SU-DHL-6 (cell line): ENCODE data around the gene RCCD1.

ENCODE experiments used
- EZH2phosphoT487 ChIP-seq: fragments of 200-600 bp; sonication (generic), shearing (Covaris generic); conservative IDR thresholded peaks from 2 replicates; pipeline ENCODE4 v1.6.1; 2018; ENCODE audit warnings: mild to moderate bottlenecking, antibody characterized with exemption, low read length, moderate library complexity, mixed read lengths
- TF ChIP-seq, protein P1 (sequence below): fragments of 200-600 bp; sonication (generic); IDR thresholded peaks from one replicate; pipeline ENCODE4 v1.5.1; 2017; ENCODE audit warnings: antibody characterized with exemption, mild to moderate bottlenecking, low read length, moderate library complexity; ENCODE audit not compliant: insufficient read depth, poor library complexity, severe bottlenecking

DNA sequence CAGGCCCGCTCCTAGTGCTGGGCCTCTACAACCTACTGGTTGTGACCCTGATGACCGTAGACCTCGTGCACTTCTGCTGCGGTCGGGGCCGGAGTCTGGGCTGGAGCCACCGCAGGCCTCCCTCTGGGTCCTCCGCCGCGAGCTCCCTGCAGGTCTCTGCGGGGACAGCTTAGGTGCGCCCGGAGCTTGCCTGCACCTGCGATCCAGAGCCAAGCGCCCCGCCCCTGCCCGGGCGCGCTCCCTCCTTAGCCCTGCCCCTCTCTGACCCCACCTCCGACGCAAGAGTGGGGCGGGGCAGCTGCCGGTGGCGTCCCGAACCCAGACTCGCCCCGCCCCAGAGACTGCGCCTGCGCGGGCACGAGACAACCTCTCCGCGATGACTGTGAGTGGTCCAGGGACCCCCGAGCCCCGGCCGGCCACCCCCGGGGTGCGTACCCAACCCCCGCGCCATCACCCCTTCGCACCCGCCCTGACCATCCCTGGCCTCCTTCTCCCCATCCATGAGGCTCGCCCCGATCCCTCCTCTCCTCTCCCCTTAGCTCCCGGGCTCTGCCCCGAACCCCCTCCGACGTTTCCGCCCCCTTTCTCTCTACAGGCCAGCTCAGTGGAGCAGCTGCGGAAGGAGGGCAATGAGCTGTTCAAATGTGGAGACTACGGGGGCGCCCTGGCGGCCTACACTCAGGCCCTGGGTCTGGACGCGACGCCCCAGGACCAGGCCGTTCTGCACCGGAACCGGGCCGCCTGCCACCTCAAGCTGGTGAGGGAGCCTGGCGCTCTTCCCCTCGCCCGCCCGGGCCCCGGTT, 19.5 kb upstream of the RCCD1 start, which contains the start of gene UNC45A:
- TF ChIP-seq, protein P1, sequence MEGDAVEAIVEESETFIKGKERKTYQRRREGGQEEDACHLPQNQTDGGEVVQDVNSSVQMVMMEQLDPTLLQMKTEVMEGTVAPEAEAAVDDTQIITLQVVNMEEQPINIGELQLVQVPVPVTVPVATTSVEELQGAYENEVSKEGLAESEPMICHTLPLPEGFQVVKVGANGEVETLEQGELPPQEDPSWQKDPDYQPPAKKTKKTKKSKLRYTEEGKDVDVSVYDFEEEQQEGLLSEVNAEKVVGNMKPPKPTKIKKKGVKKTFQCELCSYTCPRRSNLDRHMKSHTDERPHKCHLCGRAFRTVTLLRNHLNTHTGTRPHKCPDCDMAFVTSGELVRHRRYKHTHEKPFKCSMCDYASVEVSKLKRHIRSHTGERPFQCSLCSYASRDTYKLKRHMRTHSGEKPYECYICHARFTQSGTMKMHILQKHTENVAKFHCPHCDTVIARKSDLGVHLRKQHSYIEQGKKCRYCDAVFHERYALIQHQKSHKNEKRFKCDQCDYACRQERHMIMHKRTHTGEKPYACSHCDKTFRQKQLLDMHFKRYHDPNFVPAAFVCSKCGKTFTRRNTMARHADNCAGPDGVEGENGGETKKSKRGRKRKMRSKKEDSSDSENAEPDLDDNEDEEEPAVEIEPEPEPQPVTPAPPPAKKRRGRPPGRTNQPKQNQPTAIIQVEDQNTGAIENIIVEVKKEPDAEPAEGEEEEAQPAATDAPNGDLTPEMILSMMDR: no peak
- TF ChIP-seq EZH2phosphoT487: no peak
